ENCODE data around the gene RNF181. TPM values are rescaled to one million over a fixed set of nuclear protein-coding genes. Genes with fewer than 3 reads are reported as not detected.

RNF181 gene
- total RNA-seq, 1 donor from 2014 or later: 85.7 TPM

DNA sequence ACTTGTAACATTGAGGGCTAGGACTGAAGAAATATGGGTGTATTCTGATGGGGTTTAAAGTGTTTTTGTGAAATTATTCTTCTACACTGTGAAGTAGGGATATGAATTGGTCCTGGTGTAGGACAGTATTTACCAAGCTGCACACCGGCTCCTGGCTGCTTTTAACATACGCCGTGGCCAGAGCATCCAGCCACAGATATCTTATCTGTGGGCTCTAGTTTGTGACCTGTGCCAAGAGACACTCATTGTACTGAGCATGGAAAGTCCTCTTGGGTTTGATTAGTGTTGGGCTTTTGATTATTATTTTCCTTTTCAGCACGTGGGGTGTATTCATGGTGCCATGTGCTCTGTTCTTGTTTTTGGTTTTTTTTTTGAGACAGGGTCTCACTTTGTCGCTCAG lies 28.4 kb downstream of the RNF181 start:
- H3K9me3 Mint-ChIP-seq (ENCODE audit: low read depth): no peaks in the 10 kb centered on the region
- no peak overlapping the region for H3K27ac Mint-ChIP-seq
- H3K27me3 Mint-ChIP-seq: no peaks in the 10 kb centered on the region
- TF ChIP-seq, protein P1, sequence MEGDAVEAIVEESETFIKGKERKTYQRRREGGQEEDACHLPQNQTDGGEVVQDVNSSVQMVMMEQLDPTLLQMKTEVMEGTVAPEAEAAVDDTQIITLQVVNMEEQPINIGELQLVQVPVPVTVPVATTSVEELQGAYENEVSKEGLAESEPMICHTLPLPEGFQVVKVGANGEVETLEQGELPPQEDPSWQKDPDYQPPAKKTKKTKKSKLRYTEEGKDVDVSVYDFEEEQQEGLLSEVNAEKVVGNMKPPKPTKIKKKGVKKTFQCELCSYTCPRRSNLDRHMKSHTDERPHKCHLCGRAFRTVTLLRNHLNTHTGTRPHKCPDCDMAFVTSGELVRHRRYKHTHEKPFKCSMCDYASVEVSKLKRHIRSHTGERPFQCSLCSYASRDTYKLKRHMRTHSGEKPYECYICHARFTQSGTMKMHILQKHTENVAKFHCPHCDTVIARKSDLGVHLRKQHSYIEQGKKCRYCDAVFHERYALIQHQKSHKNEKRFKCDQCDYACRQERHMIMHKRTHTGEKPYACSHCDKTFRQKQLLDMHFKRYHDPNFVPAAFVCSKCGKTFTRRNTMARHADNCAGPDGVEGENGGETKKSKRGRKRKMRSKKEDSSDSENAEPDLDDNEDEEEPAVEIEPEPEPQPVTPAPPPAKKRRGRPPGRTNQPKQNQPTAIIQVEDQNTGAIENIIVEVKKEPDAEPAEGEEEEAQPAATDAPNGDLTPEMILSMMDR (IDR thresholded peaks at IDR 0.05; ENCODE audit: unreplicated experiment): no peak
- DNase-seq (ENCODE audit: low spot score, unreplicated experiment): no peak
- no peak overlapping the region for H3K4me3 Mint-ChIP-seq (ENCODE audit: low read depth)
- no peaks in the 10 kb centered on the region for H3K4me1 Mint-ChIP-seq (ENCODE audit: low read depth)
- H3K36me3 Mint-ChIP-seq (ENCODE audit: insufficient read depth): peaks cover 33% of the 10 kb centered on the region

DNA sequence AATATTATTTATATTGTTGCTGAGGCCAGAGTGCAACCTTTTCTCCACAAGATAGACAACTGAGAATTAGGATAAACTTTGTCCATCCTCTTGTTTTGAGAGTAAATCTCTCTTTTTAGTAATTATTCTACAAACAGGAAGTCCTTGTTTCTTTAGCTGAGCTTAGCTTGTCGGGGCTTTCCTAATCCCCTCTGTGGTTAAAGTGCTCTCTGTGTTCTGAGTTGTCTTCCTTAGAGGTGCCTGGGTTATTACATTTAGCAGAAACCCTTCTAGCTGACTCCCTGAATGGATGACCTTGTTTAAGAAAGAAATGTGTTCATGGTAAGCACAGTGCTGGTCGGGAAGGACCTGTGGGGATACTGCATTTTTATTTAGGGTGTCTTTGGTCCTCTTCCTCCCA lies 33.1 kb downstream of the RNF181 start:
- no peak overlapping the region for H3K4me3 Mint-ChIP-seq (ENCODE audit: low read depth)
- TF ChIP-seq, protein P1 (IDR thresholded peaks at IDR 0.05; ENCODE audit: unreplicated experiment): no peak
- H3K36me3 Mint-ChIP-seq (ENCODE audit: insufficient read depth): peaks cover 41% of the 10 kb centered on the region
- H3K9me3 Mint-ChIP-seq (ENCODE audit: low read depth): no peaks in the 10 kb centered on the region
- H3K4me1 Mint-ChIP-seq (ENCODE audit: low read depth): no peaks in the 10 kb centered on the region
- no peak overlapping the region for H3K27ac Mint-ChIP-seq
- no peak for DNase-seq (ENCODE audit: low spot score, unreplicated experiment)
- H3K27me3 Mint-ChIP-seq: no peaks in the 10 kb centered on the region

DNA sequence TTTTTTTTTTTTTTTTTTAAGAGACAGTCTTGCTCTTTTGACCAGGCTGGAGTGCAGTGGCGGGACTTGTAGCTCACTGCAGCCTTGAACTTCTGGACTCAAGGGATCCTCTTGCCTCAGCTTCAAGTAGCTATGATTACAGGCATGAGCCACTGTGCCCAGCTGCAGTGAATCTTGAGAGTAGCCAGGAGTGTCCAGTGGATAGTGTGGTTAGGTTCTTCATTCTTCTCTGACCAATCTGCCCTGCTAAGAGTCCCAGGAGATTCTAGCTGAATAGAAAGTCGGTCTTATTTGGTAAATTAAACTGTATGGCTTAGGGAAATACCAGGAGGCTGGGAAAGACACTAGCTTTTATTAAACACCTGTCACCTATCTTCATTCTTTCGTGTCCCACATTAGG lies 35.8 kb downstream of the RNF181 start:
- no peak for DNase-seq (ENCODE audit: low spot score, unreplicated experiment)
- no peak overlapping the region for H3K4me3 Mint-ChIP-seq (ENCODE audit: low read depth)
- no peaks in the 10 kb centered on the region for H3K4me1 Mint-ChIP-seq (ENCODE audit: low read depth)
- peaks cover 30% of the 10 kb centered on the region for H3K36me3 Mint-ChIP-seq (ENCODE audit: insufficient read depth)
- no peaks in the 10 kb centered on the region for H3K27me3 Mint-ChIP-seq
- TF ChIP-seq, protein P1 (IDR thresholded peaks at IDR 0.05; ENCODE audit: unreplicated experiment): no peak
- H3K27ac Mint-ChIP-seq: no peak overlapping the region
- H3K9me3 Mint-ChIP-seq (ENCODE audit: low read depth): no peaks in the 10 kb centered on the region

DNA sequence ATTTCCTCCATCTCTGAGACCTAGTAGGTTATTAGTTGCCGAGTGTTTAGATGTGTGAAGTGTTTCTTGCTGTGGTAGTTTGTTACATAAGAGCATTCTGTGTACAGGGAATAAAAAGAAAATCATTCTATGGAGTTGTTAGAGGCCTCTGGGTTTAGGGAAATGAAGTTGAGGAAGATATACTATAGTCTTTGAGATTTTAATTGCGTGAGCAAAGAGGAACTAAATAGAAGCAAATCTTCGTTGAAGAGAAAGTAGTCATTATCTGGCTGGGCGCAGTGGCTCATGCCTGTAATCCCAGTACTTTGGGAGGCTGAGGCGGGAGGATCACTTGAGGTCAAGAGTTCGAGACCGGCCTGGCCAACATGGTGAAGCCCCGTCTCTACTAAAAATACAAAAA lies 39.5 kb downstream of the RNF181 start:
- TF ChIP-seq, protein P1 (IDR thresholded peaks at IDR 0.05; ENCODE audit: unreplicated experiment): no peak
- DNase-seq (ENCODE audit: low spot score, unreplicated experiment): no peak
- Mint-ChIP-seq H3K9me3 (ENCODE audit: low read depth) (no peaks in the 10 kb centered on the region), H3K4me3 (ENCODE audit: low read depth) (no peak overlapping the region), H3K36me3 (ENCODE audit: insufficient read depth) (peaks cover 33% of the 10 kb centered on the region), H3K27me3 (no peaks in the 10 kb centered on the region), H3K27ac (no peak overlapping the region), H3K4me1 (ENCODE audit: low read depth) (no peaks in the 10 kb centered on the region)

DNA sequence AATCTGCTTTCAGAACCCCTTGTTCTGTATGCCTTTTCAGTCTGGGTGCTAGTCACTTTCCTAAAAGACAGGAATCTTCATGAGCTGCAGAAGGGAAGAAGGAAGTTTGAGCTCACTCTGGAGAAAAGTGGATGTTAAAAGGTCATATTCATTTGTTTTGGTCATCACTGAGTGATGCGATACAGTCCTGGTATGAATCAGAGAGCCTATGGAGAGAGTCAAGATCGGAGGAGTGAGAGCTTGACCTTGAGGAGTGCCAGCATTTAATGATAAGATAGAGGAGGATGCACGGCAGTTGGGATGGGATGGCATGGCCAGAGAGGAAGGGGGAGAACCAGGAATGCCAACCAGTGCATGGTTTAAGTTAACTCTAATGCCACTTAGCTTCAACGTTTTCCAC lies 40.1 kb downstream of the RNF181 start:
- TF ChIP-seq, protein P1 (IDR thresholded peaks at IDR 0.05; ENCODE audit: unreplicated experiment): no peak

More for the DNA sequence above, 40.1 kb downstream of the RNF181 start:
- DNase-seq (ENCODE audit: low spot score, unreplicated experiment): no peak
- Mint-ChIP-seq H3K4me3 (ENCODE audit: low read depth) (no peak overlapping the region), H3K27ac (no peak overlapping the region), H3K36me3 (ENCODE audit: insufficient read depth) (peaks cover 30% of the 10 kb centered on the region), H3K9me3 (ENCODE audit: low read depth) (no peaks in the 10 kb centered on the region), H3K27me3 (no peaks in the 10 kb centered on the region), H3K4me1 (ENCODE audit: low read depth) (no peaks in the 10 kb centered on the region)

All from progenitor cell of endocrine pancreas (in vitro differentiated cells).